HG02840 (cell line): Measurements from ENCODE around the gene CDH4.

Experiments used
- ATAC-seq: cut with Tn5 transposase; IDR thresholded peaks from one replicate; pipeline ENCODE4 v1.9.1; 2021; ENCODE audit warnings: mild to moderate bottlenecking, moderate library complexity, moderate number of reproducible peaks; ENCODE audit not compliant: unreplicated experiment, low FRiP score

Gene CDH4

GRCh38 chr20:61629602-61630390, 377.7 kb downstream of the CDH4 start:
- ATAC-seq, result no peak

- ATAC-seq, result no peak
Measured at GRCh38 chr20:61630391-61630650, 378.3 kb downstream of the CDH4 start.

GRCh38 chr20:61630816-61631215, 378.8 kb downstream of the CDH4 start:
- ATAC-seq, result no peak

- no peak for ATAC-seq
Measured at GRCh38 chr20:61631751-61632150, 379.7 kb downstream of the CDH4 start.

GRCh38 chr20:61633004-61633403, 380.9 kb downstream of the CDH4 start:
- no peak for ATAC-seq

GRCh38 chr20:61634376-61635145, 382.5 kb downstream of the CDH4 start:
- ATAC-seq, result no peak

GRCh38 chr20:61635721-61636455, 383.8 kb downstream of the CDH4 start:
- no peak for ATAC-seq

- ATAC-seq, result no peak
Measured at GRCh38 chr20:61636531-61637116, 384.6 kb downstream of the CDH4 start.

GRCh38 chr20:61638802-61639585, 386.9 kb downstream of the CDH4 start:
- no peak for ATAC-seq

- ATAC-seq, result no peak
Measured at GRCh38 chr20:61640131-61640870, 388.2 kb downstream of the CDH4 start.

GRCh38 chr20:61640871-61641245, 388.8 kb downstream of the CDH4 start:
- ATAC-seq, result no peak

- no peak for ATAC-seq
Measured at GRCh38 chr20:61643656-61644377, 391.8 kb downstream of the CDH4 start.

- no peak for ATAC-seq
Measured at GRCh38 chr20:61644378-61645076, 392.5 kb downstream of the CDH4 start.

GRCh38 chr20:61645732-61646131, 393.7 kb downstream of the CDH4 start:
- no peak for ATAC-seq

- no peak for ATAC-seq
Measured at GRCh38 chr20:61646453-61646852, 394.4 kb downstream of the CDH4 start.

GRCh38 chr20:61646986-61647385, 394.9 kb downstream of the CDH4 start:
- no peak for ATAC-seq

GRCh38 chr20:61647702-61648101, 395.6 kb downstream of the CDH4 start:
- ATAC-seq, result no peak

GRCh38 chr20:61649105-61649859, 397.2 kb downstream of the CDH4 start:
- no peak for ATAC-seq
